HepG2 (cell line): ENCODE data around the gene INA. TPM values are rescaled to one million over a fixed set of nuclear protein-coding genes. Genes with fewer than 3 reads are reported as not detected.

ENCODE experiments used
- ARNT2 ChIP-seq: sonication (generic); formaldehyde crosslinking; IDR thresholded peaks from 2 replicates; pipeline ENCODE4 v1.8.0; 2022; ENCODE audit warnings: mild to moderate bottlenecking, low read depth, missing genetic modification reagents, moderate library complexity
- BCL6 ChIP-seq: IDR thresholded peaks from 2 replicates; pipeline ENCODE4 v1.6.1; 2016; ENCODE audit warnings: missing genetic modification reagents, missing compliant biosample characterization
- BORCS8-MEF2B ChIP-seq: sonication (generic); formaldehyde crosslinking; IDR thresholded peaks from 2 replicates; pipeline ENCODE4 v1.8.0; 2022; ENCODE audit warnings: mild to moderate bottlenecking, missing genetic modification reagents
- CCAR2 ChIP-seq: fragments of 200-400 bp; formaldehyde crosslinking; optimal IDR thresholded peaks from 2 replicates; pipeline ENCODE3; 2018; ENCODE audit warnings: low read depth, mild to moderate bottlenecking, low read length, moderate library complexity
- FOXA3 ChIP-seq: IDR thresholded peaks from 2 replicates; pipeline ENCODE4 v1.6.1; 2016; ENCODE audit warnings: missing genetic modification reagents, missing compliant biosample characterization
- HMG20B ChIP-seq: conservative IDR thresholded peaks from 2 replicates; pipeline ENCODE4 v1.6.1; 2016; ENCODE audit warnings: missing genetic modification reagents, missing compliant biosample characterization
- KMT2A ChIP-seq: sonication (generic); formaldehyde crosslinking; IDR thresholded peaks from 2 replicates; pipeline ENCODE4 v1.4.0; 2020; ENCODE audit warnings: missing genetic modification reagents
- MTA1 ChIP-seq: sonication (generic); formaldehyde crosslinking; IDR thresholded peaks from 2 replicates; pipeline ENCODE4 v1.4.0; 2020; ENCODE audit warnings: missing genetic modification reagents, mild to moderate bottlenecking, borderline replicate concordance
- NCOA2 ChIP-seq: sonication (generic); formaldehyde crosslinking; IDR thresholded peaks from 2 replicates; pipeline ENCODE4 v1.8.0; 2022; ENCODE audit warnings: inconsistent platforms
- NR3C1 ChIP-seq: sonication (generic); formaldehyde crosslinking; IDR thresholded peaks from 2 replicates; pipeline ENCODE4 v1.4.0; 2020; ENCODE audit warnings: missing genetic modification reagents
- PLRG1 ChIP-seq: fragments of 450-650 bp; conservative IDR thresholded peaks from 2 replicates; pipeline ENCODE4 v1.6.1; 2016
- SIX1 ChIP-seq: sonication (generic); formaldehyde crosslinking; IDR thresholded peaks from 2 replicates; pipeline ENCODE4 v1.4.0; 2020; ENCODE audit warnings: missing genetic modification reagents, borderline replicate concordance
- TSC22D2 ChIP-seq: sonication (generic); formaldehyde crosslinking; IDR thresholded peaks from 2 replicates; pipeline ENCODE4 v1.5.1; 2020; ENCODE audit warnings: missing genetic modification reagents, mild to moderate bottlenecking, borderline replicate concordance
- ZNF264 ChIP-seq: sonication (generic); formaldehyde crosslinking; IDR thresholded peaks from 2 replicates; pipeline ENCODE4 v1.4.0; 2020; ENCODE audit warnings: missing genetic modification reagents
- ZNF75D ChIP-seq: sonication (generic); formaldehyde crosslinking; IDR thresholded peaks from 2 replicates; pipeline ENCODE4 v1.8.1; 2023; ENCODE audit warnings: missing genetic modification reagents, mild to moderate bottlenecking, borderline replicate concordance
- polyA plus RNA-seq, 8 experiments: library from polyadenylated mRNA; depleted of rRNA in 3 of 8; stranded (reverse) in 7 of 8; unstranded in 1 of 8; fragments of >200 nt; fragmentation: Illumina TruSeq in 4 of 8; extraction: Trizol in 4 of 8; gene quantifications; 2 replicates each; pipeline versions ENCODE4 v1.2.1 to v1.2.3, GENCODE V29; 2011 to 2016; ENCODE audit warnings: low read depth in 4 of 8, missing spikeins in 1 of 8, mixed read lengths in 1 of 8; ENCODE audit not compliant: insufficient read depth in 1 of 8
- total RNA-seq, 5 experiments: library from RNA; depleted of rRNA; stranded (reverse); fragments of >200 nt; fragmentation: Illumina TruSeq; extraction: Trizol; gene quantifications; 2 replicates each; pipeline ENCODE4 v1.2.3, GENCODE V29; 2016; ENCODE audit warnings: low read depth in 1 of 5
- TF ChIP-seq, protein P1 (sequence below): IDR thresholded peaks from 2 replicates; pipeline ENCODE4 v1.6.1; 2016; ENCODE audit warnings: low read depth, borderline replicate concordance
- TF ChIP-seq, protein P2 (sequence below): sonication (generic); formaldehyde crosslinking; IDR thresholded peaks from one replicate; pipeline ENCODE4 v1.5.1; 2020; ENCODE audit warnings: mild to moderate bottlenecking, missing genetic modification reagents; ENCODE audit errors: not compliant biosample characterization
- TF ChIP-seq, protein P3 (sequence below): sonication (generic); formaldehyde crosslinking; IDR thresholded peaks from 2 replicates; pipeline ENCODE4 v1.4.0; 2020; ENCODE audit warnings: missing genetic modification reagents, borderline replicate concordance

The INA gene
- total and polyA plus RNA-seq, 2 of the 13 experiments (the other 11 are each of a cell fraction or from before 2014, with no cell fraction given) = 0.04 to 0.13 TPM

DNA sequence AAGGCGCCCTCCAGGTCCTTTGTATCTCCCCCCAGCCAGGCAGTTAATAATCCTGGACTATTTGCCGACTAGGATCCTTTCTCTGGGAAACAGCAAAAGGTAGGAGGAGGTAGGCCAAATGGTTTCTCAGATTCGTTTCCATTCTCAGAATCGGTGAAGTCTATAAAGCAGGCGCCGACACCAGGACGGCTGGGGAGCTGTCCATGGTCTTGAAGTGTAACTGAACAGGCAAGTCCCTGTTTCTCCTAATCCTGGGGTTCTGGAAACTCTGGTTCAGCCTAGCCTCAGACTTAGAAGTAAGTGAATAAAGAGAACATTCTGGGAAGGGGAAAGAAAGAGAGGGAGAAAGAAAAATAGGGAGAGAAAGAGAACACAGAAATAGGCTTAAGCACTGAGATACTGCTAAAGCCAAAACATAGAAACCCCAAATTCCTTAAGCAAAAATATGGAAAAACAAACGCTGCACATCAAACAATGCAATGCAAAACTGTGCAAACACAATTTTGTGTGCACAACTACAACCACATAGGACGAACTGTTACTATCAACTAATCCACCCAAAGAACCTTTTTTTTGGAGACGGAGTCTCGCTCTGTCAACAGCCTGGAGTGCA is 11.1 kb upstream of the INA start (continued):
- peak; percentile 59; the same call in 1 of the 2 replicates for TF ChIP-seq SIX1 (CRISPR knock-in tag)
- TF ChIP-seq MTA1 (CRISPR knock-in tag) = no peak
- TF ChIP-seq TSC22D2 (CRISPR knock-in tag) = peak; percentile 95; the same call in 1 of the 2 replicates
- no peak for TF ChIP-seq PLRG1
- TF ChIP-seq ARNT2 (CRISPR knock-in tag) = peak; percentile 44; the same call in 1 of the 2 replicates
- peak; percentile 63; the same call in 1 of the 2 replicates for TF ChIP-seq NCOA2 (CRISPR knock-in tag)
- TF ChIP-seq, protein P1, sequence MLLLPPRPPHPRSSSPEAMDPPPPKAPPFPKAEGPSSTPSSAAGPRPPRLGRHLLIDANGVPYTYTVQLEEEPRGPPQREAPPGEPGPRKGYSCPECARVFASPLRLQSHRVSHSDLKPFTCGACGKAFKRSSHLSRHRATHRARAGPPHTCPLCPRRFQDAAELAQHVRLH (CRISPR knock-in tag) = peak; percentile 83; the same call in 1 of the 2 replicates
- TF ChIP-seq, protein P2, sequence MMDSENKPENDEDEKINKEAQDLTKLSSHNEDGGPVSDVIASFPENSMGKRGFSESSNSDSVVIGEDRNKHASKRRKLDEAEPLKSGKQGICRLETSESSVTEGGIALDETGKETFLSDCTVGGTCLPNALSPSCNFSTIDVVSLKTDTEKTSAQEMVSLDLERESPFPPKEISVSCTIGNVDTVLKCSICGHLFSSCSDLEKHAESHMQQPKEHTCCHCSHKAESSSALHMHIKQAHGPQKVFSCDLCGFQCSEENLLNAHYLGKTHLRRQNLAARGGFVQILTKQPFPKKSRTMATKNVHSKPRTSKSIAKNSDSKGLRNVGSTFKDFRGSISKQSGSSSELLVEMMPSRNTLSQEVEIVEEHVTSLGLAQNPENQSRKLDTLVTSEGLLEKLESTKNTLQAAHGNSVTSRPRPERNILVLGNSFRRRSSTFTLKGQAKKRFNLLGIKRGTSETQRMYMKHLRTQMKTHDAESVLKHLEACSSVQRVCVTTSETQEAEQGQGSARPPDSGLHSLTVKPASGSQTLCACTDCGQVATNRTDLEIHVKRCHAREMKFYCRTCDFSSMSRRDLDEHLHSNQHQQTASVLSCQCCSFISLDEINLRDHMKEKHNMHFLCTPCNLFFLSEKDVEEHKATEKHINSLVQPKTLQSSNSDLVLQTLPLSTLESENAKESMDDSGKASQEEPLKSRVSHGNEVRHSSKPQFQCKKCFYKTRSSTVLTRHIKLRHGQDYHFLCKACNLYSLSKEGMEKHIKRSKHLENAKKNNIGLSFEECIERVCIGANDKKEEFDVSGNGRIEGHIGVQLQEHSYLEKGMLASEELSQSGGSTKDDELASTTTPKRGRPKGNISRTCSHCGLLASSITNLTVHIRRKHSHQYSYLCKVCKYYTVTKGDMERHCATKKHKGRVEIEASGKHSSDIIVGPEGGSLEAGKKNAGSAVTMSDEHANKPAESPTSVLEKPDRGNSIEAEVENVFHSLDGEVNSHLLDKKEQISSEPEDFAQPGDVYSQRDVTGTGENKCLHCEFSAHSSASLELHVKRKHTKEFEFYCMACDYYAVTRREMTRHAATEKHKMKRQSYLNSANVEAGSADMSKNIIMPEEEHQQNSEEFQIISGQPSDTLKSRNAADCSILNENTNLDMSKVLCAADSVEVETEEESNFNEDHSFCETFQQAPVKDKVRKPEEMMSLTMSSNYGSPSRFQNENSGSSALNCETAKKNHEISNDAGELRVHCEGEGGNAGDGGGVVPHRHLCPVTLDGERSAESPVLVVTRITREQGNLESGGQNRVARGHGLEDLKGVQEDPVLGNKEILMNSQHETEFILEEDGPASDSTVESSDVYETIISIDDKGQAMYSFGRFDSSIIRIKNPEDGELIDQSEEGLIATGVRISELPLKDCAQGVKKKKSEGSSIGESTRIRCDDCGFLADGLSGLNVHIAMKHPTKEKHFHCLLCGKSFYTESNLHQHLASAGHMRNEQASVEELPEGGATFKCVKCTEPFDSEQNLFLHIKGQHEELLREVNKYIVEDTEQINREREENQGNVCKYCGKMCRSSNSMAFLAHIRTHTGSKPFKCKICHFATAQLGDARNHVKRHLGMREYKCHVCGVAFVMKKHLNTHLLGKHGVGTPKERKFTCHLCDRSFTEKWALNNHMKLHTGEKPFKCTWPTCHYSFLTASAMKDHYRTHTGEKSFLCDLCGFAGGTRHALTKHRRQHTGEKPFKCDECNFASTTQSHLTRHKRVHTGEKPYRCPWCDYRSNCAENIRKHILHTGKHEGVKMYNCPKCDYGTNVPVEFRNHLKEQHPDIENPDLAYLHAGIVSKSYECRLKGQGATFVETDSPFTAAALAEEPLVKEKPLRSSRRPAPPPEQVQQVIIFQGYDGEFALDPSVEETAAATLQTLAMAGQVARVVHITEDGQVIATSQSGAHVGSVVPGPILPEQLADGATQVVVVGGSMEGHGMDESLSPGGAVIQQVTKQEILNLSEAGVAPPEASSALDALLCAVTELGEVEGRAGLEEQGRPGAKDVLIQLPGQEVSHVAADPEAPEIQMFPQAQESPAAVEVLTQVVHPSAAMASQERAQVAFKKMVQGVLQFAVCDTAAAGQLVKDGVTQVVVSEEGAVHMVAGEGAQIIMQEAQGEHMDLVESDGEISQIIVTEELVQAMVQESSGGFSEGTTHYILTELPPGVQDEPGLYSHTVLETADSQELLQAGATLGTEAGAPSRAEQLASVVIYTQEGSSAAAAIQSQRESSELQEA (CRISPR knock-in tag) = no peak
- peak; percentile 50; the same call in 1 of the 2 replicates for TF ChIP-seq ZNF264 (CRISPR knock-in tag)
- TF ChIP-seq KMT2A (CRISPR knock-in tag) = peak; percentile 59; the same call in 1 of the 2 replicates
- TF ChIP-seq ZNF75D (CRISPR knock-in tag) = no peak
- peak; percentile 50 for TF ChIP-seq BCL6 (CRISPR knock-in tag)
- TF ChIP-seq, protein P3, sequence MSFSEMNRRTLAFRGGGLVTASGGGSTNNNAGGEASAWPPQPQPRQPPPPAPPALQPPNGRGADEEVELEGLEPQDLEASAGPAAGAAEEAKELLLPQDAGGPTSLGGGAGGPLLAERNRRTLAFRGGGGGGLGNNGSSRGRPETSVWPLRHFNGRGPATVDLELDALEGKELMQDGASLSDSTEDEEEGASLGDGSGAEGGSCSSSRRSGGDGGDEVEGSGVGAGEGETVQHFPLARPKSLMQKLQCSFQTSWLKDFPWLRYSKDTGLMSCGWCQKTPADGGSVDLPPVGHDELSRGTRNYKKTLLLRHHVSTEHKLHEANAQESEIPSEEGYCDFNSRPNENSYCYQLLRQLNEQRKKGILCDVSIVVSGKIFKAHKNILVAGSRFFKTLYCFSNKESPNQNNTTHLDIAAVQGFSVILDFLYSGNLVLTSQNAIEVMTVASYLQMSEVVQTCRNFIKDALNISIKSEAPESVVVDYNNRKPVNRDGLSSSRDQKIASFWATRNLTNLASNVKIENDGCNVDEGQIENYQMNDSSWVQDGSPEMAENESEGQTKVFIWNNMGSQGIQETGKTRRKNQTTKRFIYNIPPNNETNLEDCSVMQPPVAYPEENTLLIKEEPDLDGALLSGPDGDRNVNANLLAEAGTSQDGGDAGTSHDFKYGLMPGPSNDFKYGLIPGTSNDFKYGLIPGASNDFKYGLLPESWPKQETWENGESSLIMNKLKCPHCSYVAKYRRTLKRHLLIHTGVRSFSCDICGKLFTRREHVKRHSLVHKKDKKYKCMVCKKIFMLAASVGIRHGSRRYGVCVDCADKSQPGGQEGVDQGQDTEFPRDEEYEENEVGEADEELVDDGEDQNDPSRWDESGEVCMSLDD (CRISPR knock-in tag) = 0 out of 2 replicates have a peak, but pooled peaks have one; percentile 38
- 0 out of 2 replicates have a peak, but pooled peaks have one; percentile 50 for TF ChIP-seq HMG20B (CRISPR knock-in tag)
- 0 out of 2 replicates have a peak, but pooled peaks have one; percentile 23 for TF ChIP-seq FOXA3
- TF ChIP-seq CCAR2 = no peak
- TF ChIP-seq BORCS8-MEF2B (CRISPR knock-in tag) = peak; percentile 90
- TF ChIP-seq NR3C1 (CRISPR knock-in tag) = no peak
